ENCODE results near the gene ADGRE2.

ADGRE2 gene

DNA sequence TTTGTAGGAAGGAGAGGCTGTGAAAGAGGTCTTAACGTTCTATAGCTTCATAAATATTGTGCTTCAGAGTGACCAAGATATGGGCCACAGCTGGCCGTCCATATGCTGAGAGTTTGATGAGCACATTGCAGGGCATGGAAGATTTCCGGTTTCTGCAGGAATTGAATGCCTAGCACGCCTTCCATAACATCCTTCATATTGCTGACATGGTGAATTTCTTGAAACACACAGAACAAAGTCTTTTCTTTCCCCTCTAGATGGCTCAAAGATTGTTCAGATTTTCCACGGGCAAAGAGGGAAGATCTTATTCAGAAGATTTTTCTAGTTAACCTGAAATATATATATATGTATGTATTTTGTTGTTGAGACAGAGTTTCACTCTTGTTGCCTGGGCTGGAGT lies 42.4 kb downstream of the ADGRE2 start:
- no peak for DNase-seq (ENCODE audit: extremely low spot score)
- no peak for TF ChIP-seq ZNF384 (IDR thresholded peaks at IDR 0.05)
- no peak for TF ChIP-seq TARDBP (IDR thresholded peaks at IDR 0.05)
- TF ChIP-seq ARNT (IDR thresholded peaks at IDR 0.05): no peak
- TF ChIP-seq CTBP1 (IDR thresholded peaks at IDR 0.05; ENCODE audit: borderline replicate concordance): no peak
- no peak for TF ChIP-seq BHLHE40 (IDR thresholded peaks at IDR 0.05; ENCODE audit: borderline replicate concordance)
- no peak for TF ChIP-seq SUZ12 (IDR thresholded peaks at IDR 0.05)
- TF ChIP-seq, protein P1, sequence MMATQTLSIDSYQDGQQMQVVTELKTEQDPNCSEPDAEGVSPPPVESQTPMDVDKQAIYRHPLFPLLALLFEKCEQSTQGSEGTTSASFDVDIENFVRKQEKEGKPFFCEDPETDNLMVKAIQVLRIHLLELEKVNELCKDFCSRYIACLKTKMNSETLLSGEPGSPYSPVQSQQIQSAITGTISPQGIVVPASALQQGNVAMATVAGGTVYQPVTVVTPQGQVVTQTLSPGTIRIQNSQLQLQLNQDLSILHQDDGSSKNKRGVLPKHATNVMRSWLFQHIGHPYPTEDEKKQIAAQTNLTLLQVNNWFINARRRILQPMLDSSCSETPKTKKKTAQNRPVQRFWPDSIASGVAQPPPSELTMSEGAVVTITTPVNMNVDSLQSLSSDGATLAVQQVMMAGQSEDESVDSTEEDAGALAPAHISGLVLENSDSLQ (IDR thresholded peaks at IDR 0.05): no peak
- no peak for TF ChIP-seq L3MBTL2 (conservative IDR thresholded peaks at IDR 0.05)
- TF ChIP-seq NFRKB (IDR thresholded peaks at IDR 0.05): no peak
- TF ChIP-seq FOXA1 (IDR thresholded peaks at IDR 0.05): no peak
- TF ChIP-seq HDGF (IDR thresholded peaks at IDR 0.05; ENCODE audit: borderline replicate concordance): no peak
- TF ChIP-seq LEF1 (IDR thresholded peaks at IDR 0.05; ENCODE audit: borderline replicate concordance): no peak
- no peak for TF ChIP-seq FOXK2 (IDR thresholded peaks at IDR 0.05)
- TF ChIP-seq SP1 (IDR thresholded peaks at IDR 0.05): no peak
- TF ChIP-seq ELF4 (IDR thresholded peaks at IDR 0.05): no peak
- no peak for TF ChIP-seq FOXM1 (IDR thresholded peaks at IDR 0.05; ENCODE audit: borderline replicate concordance)
- POLR2A ChIA-PET: no interaction called here
- CTCF ChIA-PET: no interaction called here

DNA sequence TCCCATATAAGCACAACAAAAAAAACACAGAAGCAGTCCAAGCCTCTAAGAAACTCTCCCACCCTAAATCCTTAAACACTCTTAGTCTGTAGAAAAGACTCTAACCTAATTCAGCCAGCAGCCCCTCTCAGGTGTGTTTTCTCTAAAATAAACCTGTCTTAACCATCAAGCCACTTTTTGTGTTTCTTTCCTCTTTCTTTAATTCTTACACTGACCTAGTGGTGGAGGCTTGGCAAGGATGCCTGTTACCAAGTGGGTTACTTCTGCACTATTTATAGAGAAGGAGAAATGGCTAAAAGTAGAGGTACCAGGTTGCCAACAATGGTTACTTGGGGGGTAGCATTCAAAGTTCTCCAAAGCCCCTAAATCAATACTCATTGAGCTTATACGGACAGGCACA lies 44.8 kb downstream of the ADGRE2 start:
- DNase-seq (ENCODE audit: extremely low spot score): no peak
- TF ChIP-seq TARDBP (IDR thresholded peaks at IDR 0.05): no peak
- TF ChIP-seq NFRKB (IDR thresholded peaks at IDR 0.05): no peak
- TF ChIP-seq FOXK2 (IDR thresholded peaks at IDR 0.05): no peak
- TF ChIP-seq SUZ12 (IDR thresholded peaks at IDR 0.05): no peak
- no peak for TF ChIP-seq ARNT (IDR thresholded peaks at IDR 0.05)
- CTCF ChIA-PET: no interaction called here

DNA sequence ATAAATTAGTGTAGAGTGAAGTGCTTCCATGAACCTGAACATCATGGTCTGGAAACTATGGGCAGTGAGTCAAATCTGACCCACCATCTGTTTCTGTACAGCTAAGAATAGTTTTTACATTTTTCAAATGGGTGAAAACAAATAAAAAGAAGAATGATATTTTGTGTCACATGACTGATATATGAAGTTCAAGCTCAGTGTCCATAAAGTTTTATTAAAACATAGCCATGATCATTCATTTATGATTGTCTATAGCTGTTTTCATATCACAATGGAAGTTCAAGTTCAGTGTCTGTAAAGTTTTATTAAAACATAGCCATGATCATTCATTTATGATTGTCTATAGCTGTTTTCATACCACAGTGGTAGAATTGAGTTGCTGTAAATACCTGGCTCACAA lies 45.9 kb downstream of the ADGRE2 start:
- TF ChIP-seq FOXM1 (IDR thresholded peaks at IDR 0.05; ENCODE audit: borderline replicate concordance): no peak
- TF ChIP-seq FOXK2 (IDR thresholded peaks at IDR 0.05): no peak
- no peak for TF ChIP-seq SP1 (IDR thresholded peaks at IDR 0.05)
- TF ChIP-seq HDGF (IDR thresholded peaks at IDR 0.05; ENCODE audit: borderline replicate concordance): no peak
- TF ChIP-seq NFRKB (IDR thresholded peaks at IDR 0.05): no peak
- ChIA-PET POLR2A (no interaction called here), CTCF (no interaction called here)
- no peak for DNase-seq (ENCODE audit: extremely low spot score)

More for the DNA sequence above, 44.8 kb downstream of the ADGRE2 start:
- POLR2A ChIA-PET: no interaction called here

DNA sequence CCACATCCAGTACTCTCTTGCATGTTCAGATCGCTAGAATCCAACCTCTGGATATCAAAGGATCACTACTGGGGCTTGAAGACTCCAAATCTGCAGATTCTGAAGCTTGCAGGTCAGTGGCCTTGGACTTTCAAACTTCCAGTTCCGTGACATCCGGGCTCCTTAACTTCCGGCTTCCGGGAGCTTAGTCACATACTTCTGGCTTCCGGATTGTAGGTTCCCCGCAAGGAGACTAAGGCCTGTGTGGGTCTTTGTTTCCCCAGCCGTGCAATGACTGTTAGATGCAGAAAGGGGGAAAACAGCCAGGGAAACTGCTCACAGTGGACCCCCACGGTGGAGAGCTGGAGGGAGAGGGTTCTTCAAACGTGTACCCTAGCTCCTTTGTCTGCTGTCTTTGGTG lies 47.2 kb downstream of the ADGRE2 start:
- POLR2A ChIA-PET: no interaction called here
- no peak for TF ChIP-seq L3MBTL2 (conservative IDR thresholded peaks at IDR 0.05)
- no peak for TF ChIP-seq FOXA1 (IDR thresholded peaks at IDR 0.05)
- no peak for TF ChIP-seq SP1 (IDR thresholded peaks at IDR 0.05)
- TF ChIP-seq FOXK2 (IDR thresholded peaks at IDR 0.05): no peak
- TF ChIP-seq NFRKB (IDR thresholded peaks at IDR 0.05): no peak
- TF ChIP-seq BHLHE40 (IDR thresholded peaks at IDR 0.05; ENCODE audit: borderline replicate concordance): no peak
- TF ChIP-seq, protein P1 (IDR thresholded peaks at IDR 0.05): no peak
- no peak for TF ChIP-seq LEF1 (IDR thresholded peaks at IDR 0.05; ENCODE audit: borderline replicate concordance)
- TF ChIP-seq ZNF384 (IDR thresholded peaks at IDR 0.05): no peak
- no peak for TF ChIP-seq SUZ12 (IDR thresholded peaks at IDR 0.05)
- TF ChIP-seq ARNT (IDR thresholded peaks at IDR 0.05): no peak
- no peak for TF ChIP-seq HDGF (IDR thresholded peaks at IDR 0.05; ENCODE audit: borderline replicate concordance)
- TF ChIP-seq FOXM1 (IDR thresholded peaks at IDR 0.05; ENCODE audit: borderline replicate concordance): no peak
- DNase-seq (ENCODE audit: extremely low spot score): no peak
- CTCF ChIA-PET: interaction anchor here (0.5 kb wide), 1 partner anchor 154 kb away, joined by 3 read pairs; no protein-coding TSS in a partner anchor

DNA sequence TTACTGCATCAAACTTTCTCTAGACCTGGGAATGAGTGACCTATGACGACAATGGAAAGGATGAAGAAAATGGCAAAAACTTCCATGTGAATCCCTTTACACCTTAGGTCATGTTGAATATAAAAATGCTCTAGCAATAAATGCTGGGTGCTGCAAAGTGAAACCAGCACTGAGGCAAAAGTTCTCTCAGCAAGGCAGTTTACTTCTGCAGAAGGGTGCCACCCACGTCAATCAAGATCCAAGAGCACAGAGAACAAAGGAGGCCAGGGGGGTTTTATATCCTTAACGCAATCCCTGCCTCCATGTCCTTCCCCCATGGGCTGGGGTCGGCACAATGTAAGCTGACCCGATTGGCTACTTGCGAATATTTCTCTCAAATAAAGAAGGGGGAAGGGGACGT lies 49.8 kb downstream of the ADGRE2 start:
- POLR2A ChIA-PET: no interaction called here
- TF ChIP-seq, protein P1 (IDR thresholded peaks at IDR 0.05): no peak
- DNase-seq (ENCODE audit: extremely low spot score): no peak
- CTCF ChIA-PET: no interaction called here

DNA sequence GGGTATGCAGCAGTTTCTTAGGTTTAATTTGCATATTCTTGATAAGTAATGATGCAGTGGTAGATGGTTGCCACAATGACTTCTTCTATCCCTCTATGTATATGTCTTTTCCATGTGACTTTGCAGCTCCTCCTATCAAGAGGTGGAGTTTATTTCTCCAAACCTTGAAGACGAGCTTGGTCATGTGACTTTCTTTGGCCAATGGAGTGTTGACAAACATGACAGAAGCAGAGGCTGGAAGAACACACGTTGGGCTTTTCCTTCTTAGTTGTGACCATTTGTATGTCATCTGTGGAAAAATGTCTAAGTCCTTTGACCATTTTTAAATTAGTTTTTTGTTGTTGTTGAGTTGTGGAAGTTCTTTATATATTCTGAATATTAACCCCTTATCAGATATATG lies 56.2 kb downstream of the ADGRE2 start:
- ChIA-PET CTCF (no interaction called here), POLR2A (no interaction called here)
- no peak for DNase-seq (ENCODE audit: extremely low spot score)
- no peak for TF ChIP-seq SUZ12 (IDR thresholded peaks at IDR 0.05)
- no peak for TF ChIP-seq LEF1 (IDR thresholded peaks at IDR 0.05; ENCODE audit: borderline replicate concordance)
- no peak for TF ChIP-seq ARNT (IDR thresholded peaks at IDR 0.05)
- TF ChIP-seq NFRKB (IDR thresholded peaks at IDR 0.05): no peak
- no peak for TF ChIP-seq CTBP1 (IDR thresholded peaks at IDR 0.05; ENCODE audit: borderline replicate concordance)
- TF ChIP-seq, protein P1 (IDR thresholded peaks at IDR 0.05): no peak
- no peak for TF ChIP-seq FOXK2 (IDR thresholded peaks at IDR 0.05)
- TF ChIP-seq BHLHE40 (IDR thresholded peaks at IDR 0.05; ENCODE audit: borderline replicate concordance): no peak
- no peak for TF ChIP-seq HDGF (IDR thresholded peaks at IDR 0.05; ENCODE audit: borderline replicate concordance)
- no peak for TF ChIP-seq ELF4 (IDR thresholded peaks at IDR 0.05)
- TF ChIP-seq L3MBTL2 (conservative IDR thresholded peaks at IDR 0.05): no peak
- TF ChIP-seq FOXM1 (IDR thresholded peaks at IDR 0.05; ENCODE audit: borderline replicate concordance): no peak
- no peak for TF ChIP-seq FOXA1 (IDR thresholded peaks at IDR 0.05)
- no peak for TF ChIP-seq ZNF384 (IDR thresholded peaks at IDR 0.05)
- no peak for TF ChIP-seq TARDBP (IDR thresholded peaks at IDR 0.05)
- TF ChIP-seq SP1 (IDR thresholded peaks at IDR 0.05): no peak

Data from HEK293T (cell line).